PFSK-1 (cell line): ENCODE measurements around the gene HOXA13.

Experiments
- POLR2AphosphoS5 ChIP-seq: IDR thresholded peaks from 2 replicates; pipeline ENCODE4 v1.6.1; 2012; ENCODE audit warnings: low read depth, mild to moderate bottlenecking, control low read depth, low read length, moderate library complexity
- SIN3A ChIP-seq: IDR thresholded peaks from 2 replicates; pipeline ENCODE4 v1.6.1; 2012; ENCODE audit warnings: mild to moderate bottlenecking, low read length, moderate library complexity, borderline replicate concordance; ENCODE audit not compliant: insufficient read depth
- TAF1 ChIP-seq: IDR thresholded peaks from 2 replicates; pipeline ENCODE4 v1.6.1; 2012; ENCODE audit warnings: low read length, control low read depth, borderline replicate concordance; ENCODE audit not compliant: insufficient read depth
- TF ChIP-seq, protein P1 (sequence below), 2 experiments: IDR thresholded peaks; 2 replicates each; pipeline versions ENCODE4 v1.6.1 to v1.8.0; 2011 to 2012; ENCODE audit warnings: low read depth in 2 of 2, low read length in 2 of 2, control low read depth in 1 of 2, inconsistent platforms in 1 of 2, mild to moderate bottlenecking in 1 of 2, moderate library complexity in 1 of 2; ENCODE audit not compliant: insufficient read depth in 1 of 2

DNA sequence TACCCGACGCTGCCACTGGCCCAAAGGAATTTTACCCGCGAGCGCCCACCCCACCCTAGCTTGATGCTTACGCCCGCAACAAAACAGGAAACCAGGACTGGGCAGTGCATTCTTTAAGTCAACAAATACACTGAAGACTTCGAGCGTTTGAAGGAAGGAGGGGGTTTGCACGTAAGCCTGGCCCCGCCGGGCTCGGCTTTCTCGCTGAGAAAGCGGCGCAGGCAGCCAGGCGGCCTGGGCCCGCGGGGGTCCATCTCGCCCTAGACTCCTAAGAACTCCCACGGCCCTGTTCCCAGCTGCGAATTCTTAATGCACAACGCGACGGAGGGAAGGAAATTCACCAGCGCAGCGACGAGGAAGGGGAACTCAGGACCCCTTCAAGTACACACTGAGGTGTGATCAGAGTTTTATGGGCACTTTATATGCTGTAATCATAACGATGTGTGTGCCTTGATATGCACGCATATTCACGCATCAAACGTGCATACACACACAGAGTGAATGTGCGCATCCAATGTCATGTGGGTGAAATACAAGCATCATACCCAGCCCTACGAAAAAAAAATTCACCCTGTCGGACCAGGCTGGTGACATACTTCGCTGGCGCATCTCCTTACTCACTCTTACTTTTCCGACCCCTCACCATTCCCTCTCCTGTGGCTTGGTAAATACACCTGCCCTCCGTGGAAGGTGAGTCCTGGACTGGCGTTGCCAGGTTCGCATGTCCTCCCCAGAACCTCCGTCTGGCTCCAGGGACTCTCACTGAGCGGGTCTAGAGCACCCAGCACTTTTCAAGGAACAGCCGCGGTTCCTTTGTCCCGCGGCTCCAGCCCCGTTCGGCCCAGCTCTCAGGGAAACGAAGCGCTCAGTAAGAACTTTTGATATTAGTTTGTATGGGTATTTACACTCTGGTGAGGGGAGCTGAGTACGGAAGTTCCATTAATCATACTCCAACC, 5.7 kb upstream of the HOXA13 start:
- TF ChIP-seq TAF1, result no peak
- no peak for TF ChIP-seq POLR2AphosphoS5
- TF ChIP-seq, protein P1, sequence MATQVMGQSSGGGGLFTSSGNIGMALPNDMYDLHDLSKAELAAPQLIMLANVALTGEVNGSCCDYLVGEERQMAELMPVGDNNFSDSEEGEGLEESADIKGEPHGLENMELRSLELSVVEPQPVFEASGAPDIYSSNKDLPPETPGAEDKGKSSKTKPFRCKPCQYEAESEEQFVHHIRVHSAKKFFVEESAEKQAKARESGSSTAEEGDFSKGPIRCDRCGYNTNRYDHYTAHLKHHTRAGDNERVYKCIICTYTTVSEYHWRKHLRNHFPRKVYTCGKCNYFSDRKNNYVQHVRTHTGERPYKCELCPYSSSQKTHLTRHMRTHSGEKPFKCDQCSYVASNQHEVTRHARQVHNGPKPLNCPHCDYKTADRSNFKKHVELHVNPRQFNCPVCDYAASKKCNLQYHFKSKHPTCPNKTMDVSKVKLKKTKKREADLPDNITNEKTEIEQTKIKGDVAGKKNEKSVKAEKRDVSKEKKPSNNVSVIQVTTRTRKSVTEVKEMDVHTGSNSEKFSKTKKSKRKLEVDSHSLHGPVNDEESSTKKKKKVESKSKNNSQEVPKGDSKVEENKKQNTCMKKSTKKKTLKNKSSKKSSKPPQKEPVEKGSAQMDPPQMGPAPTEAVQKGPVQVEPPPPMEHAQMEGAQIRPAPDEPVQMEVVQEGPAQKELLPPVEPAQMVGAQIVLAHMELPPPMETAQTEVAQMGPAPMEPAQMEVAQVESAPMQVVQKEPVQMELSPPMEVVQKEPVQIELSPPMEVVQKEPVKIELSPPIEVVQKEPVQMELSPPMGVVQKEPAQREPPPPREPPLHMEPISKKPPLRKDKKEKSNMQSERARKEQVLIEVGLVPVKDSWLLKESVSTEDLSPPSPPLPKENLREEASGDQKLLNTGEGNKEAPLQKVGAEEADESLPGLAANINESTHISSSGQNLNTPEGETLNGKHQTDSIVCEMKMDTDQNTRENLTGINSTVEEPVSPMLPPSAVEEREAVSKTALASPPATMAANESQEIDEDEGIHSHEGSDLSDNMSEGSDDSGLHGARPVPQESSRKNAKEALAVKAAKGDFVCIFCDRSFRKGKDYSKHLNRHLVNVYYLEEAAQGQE (IDR thresholded peaks at IDR 0.05; ENCODE audit: insufficient read depth in 1 of 2, low read depth in 2 of 2, low read length in 2 of 2), result no peak
- no peak for TF ChIP-seq SIN3A
